GM12891 (cell line): ENCODE data around the gene GPRIN2.

Source experiments
- DNase-seq: peaks from one replicate; pipeline ENCODE4 v3.0.0; 2011; ENCODE audit warnings: low spot score; ENCODE audit not compliant: insufficient read length
- FAIRE-seq: peaks from 2 replicates; lab custom pipeline; 2011; peaks lifted over from hg19 to GRCh38; lab: Jason Lieb, UNC
- PAX5 ChIP-seq: IDR thresholded peaks from 2 replicates; pipeline ENCODE4 v1.6.1; 2011; ENCODE audit warnings: low read length, moderate library complexity, mild to moderate bottlenecking; ENCODE audit not compliant: insufficient read depth, severe bottlenecking
- POLR2A ChIP-seq: IDR thresholded peaks from 2 replicates; pipeline ENCODE4 v1.6.1; 2011; ENCODE audit warnings: low read depth, low read length, control low read depth
- POLR2AphosphoS5 ChIP-seq: IDR thresholded peaks from 2 replicates; pipeline ENCODE4 v1.6.1; 2011; ENCODE audit warnings: low read depth, low read length, control low read depth
- POU2F2 ChIP-seq: IDR thresholded peaks from 2 replicates; pipeline ENCODE4 v1.6.1; 2011; ENCODE audit warnings: low read depth, mild to moderate bottlenecking, control low read depth, low read length, moderate library complexity
- SPI1 ChIP-seq: IDR thresholded peaks from 2 replicates; pipeline ENCODE4 v1.6.1; 2011; ENCODE audit warnings: low read depth, low read length, control low read depth
- TAF1 ChIP-seq: IDR thresholded peaks from 2 replicates; pipeline ENCODE4 v1.6.1; 2011; ENCODE audit warnings: low read depth, low read length, control low read depth

GPRIN2 gene

DNA sequence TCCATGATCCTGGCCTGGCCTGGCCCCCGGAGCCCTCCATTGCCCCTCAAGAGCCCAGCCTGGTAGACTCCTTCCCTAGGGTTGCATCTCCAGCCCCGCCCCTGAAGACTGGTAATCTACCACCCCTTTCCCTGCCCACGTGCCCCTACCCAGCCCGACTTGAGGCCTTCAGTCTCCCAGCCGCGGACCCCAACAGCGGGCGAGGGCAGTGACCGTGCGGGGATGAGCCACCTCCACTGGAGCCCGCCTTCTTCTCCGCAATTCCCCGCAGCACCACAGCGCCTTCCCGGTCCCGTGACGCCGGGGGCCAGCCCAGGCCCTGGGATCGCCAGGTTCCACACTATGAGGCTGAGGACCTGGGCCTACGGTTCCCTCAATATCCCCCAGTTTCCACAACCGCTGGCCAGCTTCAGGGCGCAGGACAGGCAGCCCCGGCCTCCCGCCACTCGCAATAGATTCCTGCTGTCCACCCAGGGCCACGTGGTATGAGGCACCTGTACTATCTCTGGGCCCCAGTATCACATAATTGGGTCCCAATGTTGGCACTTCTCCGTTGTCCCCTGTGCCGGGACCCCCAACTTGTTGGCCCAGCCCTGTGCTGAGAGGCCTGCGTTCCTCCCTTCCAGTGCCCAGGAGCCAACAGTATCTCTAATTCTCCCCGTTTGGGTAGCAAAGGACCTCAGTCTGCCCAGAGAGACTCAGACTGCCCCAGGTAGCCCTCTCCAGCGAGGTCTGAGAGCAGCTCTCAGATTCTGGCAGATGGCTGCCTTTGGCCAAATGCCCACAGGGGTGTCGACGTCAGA lies 1.1 kb upstream of the GPRIN2 start:
- TF ChIP-seq POLR2AphosphoS5 (no peak), PAX5 (no peak), SPI1 (no peak), TAF1 (no peak), POU2F2 (no peak), POLR2A (no peak)
- no peak for FAIRE-seq
- no peak for DNase-seq

DNA sequence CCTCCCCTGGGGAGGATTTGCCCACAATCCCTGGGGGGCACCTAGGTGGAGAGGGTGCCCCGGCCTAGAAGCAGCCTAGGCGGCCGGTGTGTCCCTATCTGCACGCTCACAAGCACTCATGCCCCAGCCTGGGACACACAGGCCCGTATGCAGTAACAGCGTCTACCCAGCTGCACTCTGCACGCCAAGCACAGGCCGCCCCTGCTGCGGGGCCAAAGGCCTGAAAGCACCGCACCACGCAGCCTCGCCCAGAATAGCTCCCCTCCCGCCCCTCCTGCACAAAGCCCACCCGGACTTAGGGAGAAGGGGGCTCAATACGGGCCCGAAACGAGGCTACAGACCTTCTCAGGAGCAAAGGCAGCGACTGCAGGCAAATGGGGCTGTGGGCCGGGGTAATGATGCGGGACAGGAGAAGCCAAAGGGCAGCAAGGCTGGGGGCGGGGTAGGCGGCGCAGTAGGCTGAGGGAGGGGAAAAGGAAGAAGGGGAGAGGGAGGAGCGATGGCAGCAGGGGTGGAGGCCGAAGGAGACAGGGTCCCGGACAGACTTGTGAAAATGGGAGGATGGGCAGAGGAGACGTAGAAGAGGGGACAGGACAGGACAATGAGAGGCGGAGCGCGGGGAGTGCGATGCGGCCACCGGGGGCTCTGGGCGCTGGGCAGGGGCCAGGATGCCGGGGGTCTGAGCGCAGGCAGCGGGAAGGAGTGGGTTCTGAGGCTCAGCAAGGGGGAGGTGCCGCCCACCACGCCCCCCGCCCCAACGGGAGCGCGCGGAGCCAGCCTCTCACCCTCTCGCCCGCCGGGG lies 544 bp downstream of the GPRIN2 start:
- no peak for FAIRE-seq
- TF ChIP-seq POLR2AphosphoS5, result no peak
- TF ChIP-seq PAX5, result no peak
- TF ChIP-seq TAF1, result no peak
- no peak for TF ChIP-seq POU2F2
- TF ChIP-seq POLR2A, result no peak
- TF ChIP-seq SPI1, result no peak
- DNase-seq, result peak; percentile 18

DNA sequence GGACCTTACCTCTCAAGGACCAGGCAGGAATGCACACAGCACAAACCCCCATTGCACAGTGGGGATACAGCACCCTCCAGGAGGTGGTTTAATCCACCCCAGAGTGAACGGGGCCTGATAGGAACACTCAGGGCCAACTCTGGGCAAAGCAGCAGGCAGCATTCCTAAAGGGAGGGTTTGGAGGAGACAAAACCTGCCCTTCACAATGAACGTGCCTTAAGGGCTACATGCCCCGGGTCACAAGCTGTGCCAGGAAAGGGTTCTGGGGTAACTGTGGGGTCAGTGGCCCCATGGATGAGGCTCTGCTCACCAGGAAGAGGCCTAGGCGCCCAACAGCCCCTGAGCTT lies 1.1 kb downstream of the GPRIN2 start:
- FAIRE-seq, result no peak
- DNase-seq, result no peak
- TF ChIP-seq POU2F2 (no peak), POLR2A (no peak), TAF1 (no peak), SPI1 (no peak), POLR2AphosphoS5 (no peak), PAX5 (no peak)

- no peak for FAIRE-seq
- no peak for TF ChIP-seq POU2F2
- no peak for TF ChIP-seq POLR2A
- no peak for TF ChIP-seq POLR2AphosphoS5
- DNase-seq, result peak; percentile 12
These were observed 2.2 kb downstream of the GPRIN2 start for GRCh38 chr10:46554166-46554781.

DNA sequence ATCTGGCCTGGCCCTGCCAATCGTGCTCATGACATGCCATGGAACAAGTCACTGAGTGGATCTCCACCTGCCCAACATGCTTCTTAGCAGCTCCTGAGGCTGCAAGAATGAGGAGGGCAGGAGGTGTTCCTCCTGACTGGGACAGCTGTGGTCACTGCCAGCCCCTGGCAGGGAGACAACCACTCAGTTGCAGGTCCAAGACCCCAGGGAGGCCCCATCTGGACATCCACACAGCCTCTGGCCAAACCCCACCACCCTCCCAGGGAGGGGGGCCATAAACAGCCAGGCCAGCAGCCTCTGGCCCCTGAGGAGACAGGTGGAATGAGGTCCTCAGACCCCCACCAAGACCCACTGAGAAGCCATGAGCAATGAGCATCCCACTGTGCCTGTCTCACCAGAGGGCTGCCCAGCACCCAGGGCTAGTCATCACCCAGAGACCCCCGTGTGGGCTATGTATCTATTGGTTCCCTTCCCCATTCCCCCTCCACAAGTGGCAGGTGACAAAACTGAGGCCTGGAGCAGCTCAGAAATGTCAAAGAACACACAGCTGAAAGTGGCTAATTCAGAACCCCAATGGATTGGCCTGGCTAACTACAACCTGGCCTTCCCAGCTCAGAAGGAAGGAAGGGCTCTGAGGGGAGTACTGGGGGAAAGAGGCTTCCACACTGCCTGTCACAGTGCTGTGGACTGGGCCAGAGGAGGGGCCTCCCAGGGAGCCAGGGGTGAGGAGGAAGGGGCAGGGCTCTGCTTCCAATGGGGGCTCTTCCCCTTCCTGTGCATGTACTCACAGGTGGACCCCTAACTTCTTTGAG lies 3.0 kb downstream of the GPRIN2 start:
- DNase-seq (peak; percentile 19), FAIRE-seq (no peak)
- TF ChIP-seq SPI1 (no peak), TAF1 (no peak), POLR2A (no peak), POLR2AphosphoS5 (no peak)

DNA sequence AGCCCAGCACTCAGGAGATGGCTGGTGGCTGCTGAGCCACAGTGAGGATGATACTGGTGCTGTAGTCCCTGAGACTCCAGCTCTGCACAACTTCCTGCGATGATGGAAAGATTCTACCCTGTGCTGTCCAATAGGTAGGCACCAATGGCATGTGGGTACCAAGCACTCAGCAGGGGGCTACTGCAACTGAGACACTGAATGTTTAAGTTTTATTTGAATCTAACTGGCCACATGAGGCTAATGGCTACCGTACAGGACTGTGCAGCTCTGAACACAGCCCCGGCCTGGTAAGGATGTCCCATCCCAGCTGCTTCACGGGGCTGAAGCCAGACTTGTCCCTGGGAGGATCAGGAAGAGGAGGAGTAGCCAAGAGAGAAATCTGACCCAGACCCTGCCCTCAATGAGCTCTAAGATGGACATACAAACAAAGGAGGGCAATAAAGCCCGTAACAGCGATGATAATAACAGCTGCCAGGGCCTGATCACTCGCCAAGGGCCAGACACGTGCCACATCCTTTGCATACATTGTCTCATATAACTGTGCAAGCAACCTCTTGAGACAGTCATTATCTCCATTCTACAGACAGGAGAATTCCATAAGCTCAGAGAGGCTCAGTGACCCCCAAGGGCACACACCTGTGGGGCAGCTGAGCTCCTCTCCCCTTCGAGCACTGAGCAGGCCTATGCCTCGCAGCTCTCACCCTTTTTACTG lies 3.8 kb downstream of the GPRIN2 start:
- DNase-seq, result peak; percentile 22
- TF ChIP-seq POLR2A (no peak), TAF1 (no peak), PAX5 (no peak), POLR2AphosphoS5 (no peak), SPI1 (no peak), POU2F2 (no peak)
- FAIRE-seq, result no peak

DNA sequence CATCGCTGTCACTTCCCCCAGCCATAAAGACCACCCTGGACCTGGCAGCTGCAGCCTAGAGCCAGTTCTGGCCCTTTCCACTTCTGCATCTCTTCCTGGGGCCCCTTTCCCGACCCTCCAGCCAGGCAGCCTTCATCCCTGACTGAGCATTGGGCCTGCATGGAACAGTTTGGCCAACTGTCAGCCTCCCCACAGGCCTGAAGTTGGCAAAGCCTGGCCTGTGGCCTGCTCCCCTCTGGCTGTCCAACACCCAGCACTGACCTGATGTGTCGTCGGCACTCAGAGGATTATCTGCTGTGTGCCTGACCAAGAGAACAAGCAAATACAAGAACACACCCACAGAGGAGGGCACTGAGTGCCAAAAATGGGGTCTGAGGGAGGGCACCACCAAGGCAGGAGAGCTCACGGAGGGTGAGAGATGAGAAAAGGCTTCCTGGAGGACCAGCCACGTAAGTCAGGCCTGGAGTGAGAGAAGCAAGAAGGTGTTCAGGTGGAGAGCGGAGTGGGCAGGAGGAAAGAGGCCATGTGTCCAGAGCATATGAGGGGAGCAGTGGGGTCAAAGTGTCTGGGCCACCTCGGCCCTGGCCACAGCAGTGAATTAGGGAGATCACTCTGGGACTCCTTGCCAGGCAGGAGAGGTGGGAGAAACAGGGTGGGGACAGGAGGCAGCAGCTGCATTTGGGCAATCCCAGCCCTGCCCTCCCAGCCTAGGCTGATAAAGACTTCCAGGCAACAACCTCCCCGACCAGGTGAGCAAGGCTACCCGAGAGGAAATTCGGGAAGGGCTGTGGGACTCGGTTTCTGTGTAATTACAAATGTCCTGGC lies 4.5 kb downstream of the GPRIN2 start:
- FAIRE-seq (no peak), DNase-seq (no peak)
- TF ChIP-seq TAF1 (no peak), PAX5 (no peak), POLR2AphosphoS5 (no peak), SPI1 (no peak), POLR2A (no peak), POU2F2 (no peak)

DNA sequence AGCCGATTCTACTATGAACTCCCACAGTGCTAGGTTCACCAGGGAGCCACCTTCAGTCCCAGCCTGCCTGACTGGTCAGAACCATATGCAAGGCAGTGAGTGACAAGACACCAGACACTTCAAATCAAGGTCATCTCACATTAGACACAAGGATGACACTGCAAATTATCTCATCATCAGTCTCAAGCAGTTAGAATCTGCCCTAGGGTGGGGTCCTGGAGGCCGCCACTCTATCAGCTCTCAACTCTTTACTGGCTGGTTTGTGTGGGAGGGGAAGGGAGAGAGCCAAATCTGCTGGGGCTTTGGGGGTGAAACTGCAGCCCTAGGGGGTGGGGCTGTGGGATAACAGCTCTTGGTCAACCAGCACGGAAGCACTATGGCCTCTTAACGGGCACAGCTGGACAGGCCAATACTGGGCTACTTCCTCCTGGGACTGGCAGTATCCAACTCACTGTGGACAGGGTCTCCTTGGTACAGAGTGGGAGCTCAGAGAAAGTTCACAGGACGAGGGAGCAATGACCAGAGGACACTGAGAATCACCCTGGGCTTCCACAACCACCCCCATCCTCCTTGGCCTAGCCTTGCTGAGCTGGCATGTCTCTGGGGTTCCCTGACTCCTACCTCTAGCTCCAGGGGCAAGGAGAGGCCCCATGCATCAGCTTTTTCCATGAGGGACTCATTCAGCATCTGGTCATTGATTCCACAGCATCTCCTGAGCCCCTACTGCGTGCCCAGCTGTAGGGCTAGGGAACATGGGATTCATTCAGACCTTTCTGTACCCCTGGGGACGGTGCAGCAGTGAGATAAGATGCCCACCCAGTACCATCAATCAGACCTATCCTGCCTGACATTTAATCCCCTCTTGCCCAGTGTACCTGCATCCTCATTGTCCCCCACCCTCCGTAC lies 5.4 kb downstream of the GPRIN2 start:
- no peak for FAIRE-seq

More for the DNA sequence above, 5.4 kb downstream of the GPRIN2 start:
- TF ChIP-seq TAF1 (no peak), SPI1 (no peak), POLR2A (no peak), PAX5 (no peak), POLR2AphosphoS5 (no peak), POU2F2 (no peak)
- peak; percentile 26 for DNase-seq
